Stimulated activated CD4-positive, alpha-beta T cell treated with anti-CD3 and anti-CD28 coated beads, TNF-alpha, amount 100 ng/mL, for 24 hours (primary cell): ENCODE results near the gene MGAT1.
A peak's percentile ranks its signal among the peaks of the same experiment; 100 is the strongest.

ENCODE experiments used
- DNase-seq, 3 experiments: peaks; one replicate each; pipeline ENCODE4 v3.0.0-alpha.2; 2020; ENCODE audit warnings: low read depth in 3 of 3

Gene MGAT1

GRCh38 chr5:180824630-180825476 is 22.2 kb upstream of the MGAT1 start:
- DNase-seq = no peak

GRCh38 chr5:180823940-180824629 is 21.5 kb upstream of the MGAT1 start:
- DNase-seq = no peak

GRCh38 chr5:180823346-180823745 is 20.7 kb upstream of the MGAT1 start:
- DNase-seq = no peak

GRCh38 chr5:180821538-180821937 is 18.9 kb upstream of the MGAT1 start:
- no peak for DNase-seq

GRCh38 chr5:180820788-180821321 is 18.2 kb upstream of the MGAT1 start:
- no peak for DNase-seq

- no peak for DNase-seq
Observed at GRCh38 chr5:180818677-180819341, 16.2 kb upstream of the MGAT1 start.

GRCh38 chr5:180817893-180818674 is 15.5 kb upstream of the MGAT1 start:
- DNase-seq = no peak

GRCh38 chr5:180816608-180817534 is 14.3 kb upstream of the MGAT1 start:
- no peak for DNase-seq

GRCh38 chr5:180815293-180815917 is 12.8 kb upstream of the MGAT1 start:
- DNase-seq = no peak

GRCh38 chr5:180813420-180813819 is 10.8 kb upstream of the MGAT1 start:
- no peak for DNase-seq

- DNase-seq = no peak
Observed at GRCh38 chr5:180811623-180812124, 9.1 kb upstream of the MGAT1 start.

- peak in 1 of 3 experiments; percentile 36 for DNase-seq
Observed at GRCh38 chr5:180810959-180811622, 8.5 kb upstream of the MGAT1 start.

- peak; percentile 92 to 93 (median 92) for DNase-seq
Observed at GRCh38 chr5:180810210-180810958, 7.8 kb upstream of the MGAT1 start.

- peak; percentile 72 to 79 (median 79) for DNase-seq
Observed at GRCh38 chr5:180809403-180810209, 7.0 kb upstream of the MGAT1 start.

GRCh38 chr5:180808461-180809000 is 5.9 kb upstream of the MGAT1 start:
- no peak for DNase-seq

GRCh38 chr5:180807654-180808414 is 5.2 kb upstream of the MGAT1 start:
- DNase-seq = no peak
